Measurements from ENCODE around the gene UNC5CL.

DNA sequence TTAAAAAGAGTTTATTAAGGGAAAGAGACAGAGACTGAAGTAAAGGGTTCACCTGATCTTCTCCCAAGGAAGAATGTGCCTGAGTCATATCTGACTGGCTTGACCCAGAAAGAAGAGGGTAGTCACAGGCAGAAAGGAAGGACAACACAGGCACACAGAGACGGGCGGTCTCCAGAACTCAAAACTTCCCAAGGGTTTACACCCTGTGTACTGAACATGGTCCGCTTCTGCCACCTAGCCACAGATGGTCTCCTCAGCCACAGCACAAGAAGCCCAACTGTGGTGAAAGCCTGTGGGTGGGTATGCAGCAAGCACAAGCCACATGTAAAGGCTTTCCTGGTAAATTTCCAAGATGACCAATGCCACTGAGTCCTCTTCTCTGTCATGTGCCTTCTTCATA, 17.2 kb downstream of the UNC5CL start:
- TF ChIP-seq, protein P1, sequence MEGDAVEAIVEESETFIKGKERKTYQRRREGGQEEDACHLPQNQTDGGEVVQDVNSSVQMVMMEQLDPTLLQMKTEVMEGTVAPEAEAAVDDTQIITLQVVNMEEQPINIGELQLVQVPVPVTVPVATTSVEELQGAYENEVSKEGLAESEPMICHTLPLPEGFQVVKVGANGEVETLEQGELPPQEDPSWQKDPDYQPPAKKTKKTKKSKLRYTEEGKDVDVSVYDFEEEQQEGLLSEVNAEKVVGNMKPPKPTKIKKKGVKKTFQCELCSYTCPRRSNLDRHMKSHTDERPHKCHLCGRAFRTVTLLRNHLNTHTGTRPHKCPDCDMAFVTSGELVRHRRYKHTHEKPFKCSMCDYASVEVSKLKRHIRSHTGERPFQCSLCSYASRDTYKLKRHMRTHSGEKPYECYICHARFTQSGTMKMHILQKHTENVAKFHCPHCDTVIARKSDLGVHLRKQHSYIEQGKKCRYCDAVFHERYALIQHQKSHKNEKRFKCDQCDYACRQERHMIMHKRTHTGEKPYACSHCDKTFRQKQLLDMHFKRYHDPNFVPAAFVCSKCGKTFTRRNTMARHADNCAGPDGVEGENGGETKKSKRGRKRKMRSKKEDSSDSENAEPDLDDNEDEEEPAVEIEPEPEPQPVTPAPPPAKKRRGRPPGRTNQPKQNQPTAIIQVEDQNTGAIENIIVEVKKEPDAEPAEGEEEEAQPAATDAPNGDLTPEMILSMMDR (IDR thresholded peaks at IDR 0.05), result no peak
- no peak for TF ChIP-seq EZH2 (IDR thresholded peaks at IDR 0.05; ENCODE audit: borderline replicate concordance, insufficient read depth, low read depth, low read length, poor library complexity, severe bottlenecking)
